ENCODE data around the gene SIX5.
"Not testable (repeated sequence)": the region's sequence is repeated elsewhere in the genome, so short reads cannot be mapped to it uniquely, and the experiment has no call there.

SIX5 gene

GRCh38 chr19:45801603-45802175 is 32.6 kb upstream of the SIX5 start:
- Histone ChIP-seq H3K9me3 (ENCODE audit: control insufficient read depth, insufficient read depth, low read length) (no peaks in the 10 kb centered on the region), H3K36me3 (ENCODE audit: insufficient read depth, low read length) (no peaks in the 10 kb centered on the region), H3K4me1 (ENCODE audit: insufficient read depth, low read length) (peaks cover 10% of the 10 kb centered on the region; the same call in 1 of the 2 replicates), H3K9ac (ENCODE audit: low read depth, low read length) (no peak overlapping the region)

GRCh38 chr19:45800070-45800553 is 31.1 kb upstream of the SIX5 start:
- Histone ChIP-seq H3K9ac (ENCODE audit: low read depth, low read length) (no peak overlapping the region), H3K9me3 (ENCODE audit: control insufficient read depth, insufficient read depth, low read length) (no peaks in the 10 kb centered on the region), H3K36me3 (ENCODE audit: insufficient read depth, low read length) (no peaks in the 10 kb centered on the region), H3K4me1 (ENCODE audit: insufficient read depth, low read length) (peaks cover 10% of the 10 kb centered on the region; the same call in 1 of the 2 replicates)

- H3K9ac ChIP-seq (ENCODE audit: low read depth, low read length); H3K9me3 ChIP-seq (ENCODE audit: control insufficient read depth, insufficient read depth, low read length); H3K36me3 ChIP-seq (ENCODE audit: insufficient read depth, low read length): not testable (repeated sequence)
These were observed 30.5 kb upstream of the SIX5 start for GRCh38 chr19:45799541-45799940.

GRCh38 chr19:45798995-45799517 is 30.0 kb upstream of the SIX5 start:
- no peaks in the 10 kb centered on the region for H3K9me3 ChIP-seq (ENCODE audit: control insufficient read depth, insufficient read depth, low read length)
- no peaks in the 10 kb centered on the region for H3K36me3 ChIP-seq (ENCODE audit: insufficient read depth, low read length)
- peaks cover 10% of the 10 kb centered on the region; the same call in 1 of the 2 replicates for H3K4me1 ChIP-seq (ENCODE audit: insufficient read depth, low read length)
- no peak overlapping the region for H3K9ac ChIP-seq (ENCODE audit: low read depth, low read length)

More at GRCh38 chr19:45799541-45799940, 30.5 kb upstream of the SIX5 start:
- H3K4me1 ChIP-seq (ENCODE audit: insufficient read depth, low read length) = peaks cover 10% of the 10 kb centered on the region; the same call in 1 of the 2 replicates

- H3K9ac ChIP-seq (ENCODE audit: low read depth, low read length) = no peak overlapping the region
- no peaks in the 10 kb centered on the region for H3K36me3 ChIP-seq (ENCODE audit: insufficient read depth, low read length)
- no peaks in the 10 kb centered on the region for H3K9me3 ChIP-seq (ENCODE audit: control insufficient read depth, insufficient read depth, low read length)
- H3K4me1 ChIP-seq (ENCODE audit: insufficient read depth, low read length) = peaks cover 9% of the 10 kb centered on the region; the same call in 1 of the 2 replicates
These were observed 25.6 kb upstream of the SIX5 start for GRCh38 chr19:45794627-45795026.

GRCh38 chr19:45793876-45794275 is 24.8 kb upstream of the SIX5 start:
- no peak overlapping the region for H3K9ac ChIP-seq (ENCODE audit: low read depth, low read length)
- peaks cover 9% of the 10 kb centered on the region; the same call in 1 of the 2 replicates for H3K4me1 ChIP-seq (ENCODE audit: insufficient read depth, low read length)
- H3K9me3 ChIP-seq (ENCODE audit: control insufficient read depth, insufficient read depth, low read length) = no peaks in the 10 kb centered on the region
- no peaks in the 10 kb centered on the region; the same call in 1 of the 2 replicates for H3K36me3 ChIP-seq (ENCODE audit: insufficient read depth, low read length)

GRCh38 chr19:45793178-45793564 is 24.1 kb upstream of the SIX5 start:
- H3K9ac ChIP-seq (ENCODE audit: low read depth, low read length) = no peak overlapping the region
- H3K9me3 ChIP-seq (ENCODE audit: control insufficient read depth, insufficient read depth, low read length) = no peaks in the 10 kb centered on the region
- H3K4me1 ChIP-seq (ENCODE audit: insufficient read depth, low read length) = peaks cover 9% of the 10 kb centered on the region; the same call in 1 of the 2 replicates
- H3K36me3 ChIP-seq (ENCODE audit: insufficient read depth, low read length) = peaks cover 2% of the 10 kb centered on the region; the same call in 1 of the 2 replicates

GRCh38 chr19:45792470-45793177 is 23.6 kb upstream of the SIX5 start, which contains the start of gene DMWD:
Gene DMWD, minus strand, starts transcription at chr19:45792845. Its CDS starts 89 bp downstream, at chr19:45792756.
- peaks cover 9% of the 10 kb centered on the region; the same call in 1 of the 2 replicates for H3K4me1 ChIP-seq (ENCODE audit: insufficient read depth, low read length)
- peak within 1 kb of the TSS; percentile 93 for H3K9ac ChIP-seq (ENCODE audit: low read depth, low read length)
- peaks cover 2% of the 10 kb centered on the region; the same call in 1 of the 2 replicates for H3K36me3 ChIP-seq (ENCODE audit: insufficient read depth, low read length)
- no peaks in the 10 kb centered on the region for H3K9me3 ChIP-seq (ENCODE audit: control insufficient read depth, insufficient read depth, low read length)

- peak overlapping the region; percentile 93 for H3K9ac ChIP-seq (ENCODE audit: low read depth, low read length)
- peaks cover 9% of the 10 kb centered on the region; the same call in 1 of the 2 replicates for H3K4me1 ChIP-seq (ENCODE audit: insufficient read depth, low read length)
- peaks cover 2% of the 10 kb centered on the region; the same call in 1 of the 2 replicates for H3K36me3 ChIP-seq (ENCODE audit: insufficient read depth, low read length)
- no peaks in the 10 kb centered on the region for H3K9me3 ChIP-seq (ENCODE audit: control insufficient read depth, insufficient read depth, low read length)
These were observed 22.9 kb upstream of the SIX5 start for GRCh38 chr19:45791744-45792469.

- H3K9me3 ChIP-seq (ENCODE audit: control insufficient read depth, insufficient read depth, low read length) = no peaks in the 10 kb centered on the region
- no peak overlapping the region for H3K9ac ChIP-seq (ENCODE audit: low read depth, low read length)
- H3K36me3 ChIP-seq (ENCODE audit: insufficient read depth, low read length) = peaks cover 2% of the 10 kb centered on the region; the same call in 1 of the 2 replicates
- peaks cover 9% of the 10 kb centered on the region; the same call in 1 of the 2 replicates for H3K4me1 ChIP-seq (ENCODE audit: insufficient read depth, low read length)
These were observed 21.9 kb upstream of the SIX5 start for GRCh38 chr19:45790942-45791341.

- no peak overlapping the region for H3K9ac ChIP-seq (ENCODE audit: low read depth, low read length)
- peaks cover 12% of the 10 kb centered on the region; the same call in 1 of the 2 replicates for H3K4me1 ChIP-seq (ENCODE audit: insufficient read depth, low read length)
- H3K36me3 ChIP-seq (ENCODE audit: insufficient read depth, low read length) = peaks cover 2% of the 10 kb centered on the region; the same call in 1 of the 2 replicates
- H3K9me3 ChIP-seq (ENCODE audit: control insufficient read depth, insufficient read depth, low read length) = no peaks in the 10 kb centered on the region
These were observed 20.2 kb upstream of the SIX5 start for GRCh38 chr19:45789035-45789786.

GRCh38 chr19:45786533-45786894 is 17.5 kb upstream of the SIX5 start:
- Histone ChIP-seq H3K4me1 (ENCODE audit: insufficient read depth, low read length) (peaks cover 19% of the 10 kb centered on the region; the same call in 1 of the 2 replicates), H3K9me3 (ENCODE audit: control insufficient read depth, insufficient read depth, low read length) (no peaks in the 10 kb centered on the region), H3K36me3 (ENCODE audit: insufficient read depth, low read length) (peaks cover 2% of the 10 kb centered on the region; the same call in 1 of the 2 replicates), H3K9ac (ENCODE audit: low read depth, low read length) (no peak overlapping the region)

GRCh38 chr19:45785781-45786532 is 16.9 kb upstream of the SIX5 start:
- Histone ChIP-seq H3K36me3 (ENCODE audit: insufficient read depth, low read length) (peaks cover 2% of the 10 kb centered on the region; the same call in 1 of the 2 replicates), H3K4me1 (ENCODE audit: insufficient read depth, low read length) (peaks cover 19% of the 10 kb centered on the region; the same call in 1 of the 2 replicates), H3K9ac (ENCODE audit: low read depth, low read length) (no peak overlapping the region), H3K9me3 (ENCODE audit: control insufficient read depth, insufficient read depth, low read length) (no peaks in the 10 kb centered on the region)
